Measurements from ENCODE around the gene FBXL16. TPM values are rescaled to one million over a fixed set of nuclear protein-coding genes. Genes with fewer than 3 reads are reported as not detected.

Gene FBXL16
- total RNA-seq, 1 experiment from 2014 or later = 22.2 TPM

GRCh38 chr16:720990-721764 lies 15.6 kb upstream of the FBXL16 start, which contains the start of gene ANTKMT:
ANTKMT (plus strand) TSS chr16:721146; CDS start chr16:721275, 129 bp downstream.
- CTCF ChIA-PET = interaction anchor here (0.5 to 0.6 kb wide), 3 partner anchors 49 to 332 kb away, joined by 3 to 7 read pairs (median 7); no protein-coding TSS in a partner anchor
- DNase-seq = peak; percentile 73 to 95
- no peak for TF ChIP-seq EZH2 (IDR thresholded peaks at IDR 0.05; ENCODE audit: low read depth)
- no peak; the same call in 1 of the 2 replicates for TF ChIP-seq CTCF (conservative IDR thresholded peaks at IDR 0.05)

GRCh38 chr16:720447-720989 lies 14.9 kb upstream of the FBXL16 start:
- ChIA-PET POLR2A (ENCODE audit: unreplicated experiment) (interaction anchor here (0.5 to 1.0 kb wide), 5 partner anchors 8 to 154 kb away, joined by 4 to 9 read pairs (median 5); partner anchors contain the start of genes CIAO3 and METTL26), CTCF (interaction anchor here (0.5 to 0.6 kb wide), 3 partner anchors 40 to 350 kb away, joined by 3 to 11 read pairs (median 4); partner anchors contain the start of genes MRPL28 and STUB1)
- no peaks in the 10 kb centered on the region for H3K9me3 ChIP-seq (ENCODE audit: insufficient read depth, low read depth)
- H2AFZ ChIP-seq = peak overlapping the region; percentile 75
- peak in 1 of 2 experiments; percentile 55 for DNase-seq
- intact Hi-C loops (cut with micrococcal nuclease; ENCODE audit: unreplicated experiment) = loop anchor here (2.0 kb wide), 1 partner anchor 64 kb away; no protein-coding TSS in a partner anchor
- no peaks in the 10 kb centered on the region for H3K36me3 ChIP-seq (ENCODE audit: low read depth)
- peak overlapping the region; percentile 94 for H3K4me2 ChIP-seq
- H3K27ac ChIP-seq = peak overlapping the region; percentile 55
- H3K79me2 ChIP-seq (ENCODE audit: low read depth) = peaks cover 8% of the 10 kb centered on the region
- peaks cover 36% of the 10 kb centered on the region for H3F3A ChIP-seq (ENCODE audit: insufficient read depth, low read depth)
- TF ChIP-seq EZH2 (IDR thresholded peaks at IDR 0.05; ENCODE audit: low read depth) (no peak), CTCF (conservative IDR thresholded peaks at IDR 0.05) (peak; percentile 20; the same call in 1 of the 2 replicates)
- BruUV-seq (replicated peaks) = TSS peak; percentile 36
- no peaks in the 10 kb centered on the region for H3K9me2 ChIP-seq (ENCODE audit: insufficient read depth)
- H3K4me1 ChIP-seq (replicated peaks; ENCODE audit: insufficient read depth) = peaks cover 35% of the 10 kb centered on the region
- no peaks in the 10 kb centered on the region for H3K27me3 ChIP-seq (ENCODE audit: insufficient read depth, low read depth)
- H3K4me3 ChIP-seq = peak overlapping the region; percentile 98
- H4K20me1 ChIP-seq (ENCODE audit: insufficient read depth) = peaks cover 12% of the 10 kb centered on the region; the same call in 1 of the 2 replicates

More at GRCh38 chr16:720990-721764, 15.6 kb upstream of the FBXL16 start, which contains the start of gene ANTKMT:
- H3K79me2 ChIP-seq (ENCODE audit: low read depth) = peaks cover 8% of the 10 kb centered on the region
- no peaks in the 10 kb centered on the region for H3K9me3 ChIP-seq (ENCODE audit: insufficient read depth, low read depth)
- peak within 1 kb of the TSS; percentile 94 for H3K4me2 ChIP-seq
- H2AFZ ChIP-seq = peak within 1 kb of the TSS; percentile 75
- intact Hi-C loops (cut with micrococcal nuclease; ENCODE audit: unreplicated experiment) = loop anchor here (2.0 kb wide), 1 partner anchor 64 kb away; no protein-coding TSS in a partner anchor
- H4K20me1 ChIP-seq (ENCODE audit: insufficient read depth) = peaks cover 13% of the 10 kb centered on the region; the same call in 1 of the 2 replicates
- H3K27ac ChIP-seq = peak within 1 kb of the TSS; percentile 55
- H3F3A ChIP-seq (ENCODE audit: insufficient read depth, low read depth) = peaks cover 40% of the 10 kb centered on the region
- H3K4me3 ChIP-seq = peak within 1 kb of the TSS; percentile 98
- H3K9me2 ChIP-seq (ENCODE audit: insufficient read depth) = no peaks in the 10 kb centered on the region
- no peaks in the 10 kb centered on the region for H3K27me3 ChIP-seq (ENCODE audit: insufficient read depth, low read depth)
- H3K4me1 ChIP-seq (replicated peaks; ENCODE audit: insufficient read depth) = peaks cover 31% of the 10 kb centered on the region
- BruUV-seq (replicated peaks) = no TSS peak
- POLR2A ChIA-PET (ENCODE audit: unreplicated experiment) = interaction anchor here (0.6 to 1.0 kb wide), 5 partner anchors 39 to 67 kb away, joined by 3 to 9 read pairs (median 4); partner anchors contain the start of genes CHTF18, MSLN and RPUSD1
- no peaks in the 10 kb centered on the region for H3K36me3 ChIP-seq (ENCODE audit: low read depth)

Data from PC-9 (cell line).